Peyer's patch (tissue), 4 donors: ENCODE results near the gene CASZ1.

Experiments
- POLR2A ChIP-seq, 2 donors: fragments of 450-650 bp; IDR thresholded peaks; one replicate each; pipeline ENCODE4 v1.5.1; 2017; ENCODE audit warnings: antibody characterized with exemption in 2 of 2, mild to moderate bottlenecking in 2 of 2, moderate library complexity in 2 of 2
- TF ChIP-seq, protein P1 (sequence below), 6 experiments: fragments of 450-650 bp in 4 of 6; fragments of 200-600 bp in 2 of 6; sonication (generic) in 1 of 6; IDR thresholded peaks; one replicate each; pipeline ENCODE4 v1.5.1; 2017 to 2019; ENCODE audit warnings: antibody characterized with exemption in 6 of 6, mild to moderate bottlenecking in 3 of 6, moderate library complexity in 1 of 6

DNA sequence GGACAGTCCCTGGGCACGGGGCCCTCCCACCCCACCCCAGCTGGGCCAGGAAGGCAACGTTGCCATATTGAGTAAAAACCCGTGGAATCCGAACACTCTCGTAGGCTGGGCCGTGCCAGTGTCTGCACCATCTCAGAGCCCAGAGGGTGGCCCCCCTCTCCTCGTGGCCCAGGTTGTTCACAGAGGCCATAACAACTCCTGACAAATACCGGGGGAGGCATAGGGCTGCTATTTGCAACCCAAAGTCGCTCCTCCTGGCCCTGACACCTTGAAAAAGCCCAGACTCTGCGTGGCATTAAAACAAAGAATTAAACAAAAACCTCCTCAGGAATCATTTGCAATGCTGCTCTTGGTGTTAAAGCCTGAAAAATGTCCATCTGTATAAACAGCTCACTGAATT, 141.4 kb downstream of the CASZ1 start:
- TF ChIP-seq POLR2A (IDR thresholded peaks at IDR 0.05): no peak
- TF ChIP-seq, protein P1, sequence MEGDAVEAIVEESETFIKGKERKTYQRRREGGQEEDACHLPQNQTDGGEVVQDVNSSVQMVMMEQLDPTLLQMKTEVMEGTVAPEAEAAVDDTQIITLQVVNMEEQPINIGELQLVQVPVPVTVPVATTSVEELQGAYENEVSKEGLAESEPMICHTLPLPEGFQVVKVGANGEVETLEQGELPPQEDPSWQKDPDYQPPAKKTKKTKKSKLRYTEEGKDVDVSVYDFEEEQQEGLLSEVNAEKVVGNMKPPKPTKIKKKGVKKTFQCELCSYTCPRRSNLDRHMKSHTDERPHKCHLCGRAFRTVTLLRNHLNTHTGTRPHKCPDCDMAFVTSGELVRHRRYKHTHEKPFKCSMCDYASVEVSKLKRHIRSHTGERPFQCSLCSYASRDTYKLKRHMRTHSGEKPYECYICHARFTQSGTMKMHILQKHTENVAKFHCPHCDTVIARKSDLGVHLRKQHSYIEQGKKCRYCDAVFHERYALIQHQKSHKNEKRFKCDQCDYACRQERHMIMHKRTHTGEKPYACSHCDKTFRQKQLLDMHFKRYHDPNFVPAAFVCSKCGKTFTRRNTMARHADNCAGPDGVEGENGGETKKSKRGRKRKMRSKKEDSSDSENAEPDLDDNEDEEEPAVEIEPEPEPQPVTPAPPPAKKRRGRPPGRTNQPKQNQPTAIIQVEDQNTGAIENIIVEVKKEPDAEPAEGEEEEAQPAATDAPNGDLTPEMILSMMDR (IDR thresholded peaks at IDR 0.05): no peak
